GM12892 (cell line): ENCODE measurements around the gene A2ML1.

ENCODE experiments used
- DNase-seq: peaks from one replicate; pipeline ENCODE4 v3.0.0; 2011; ENCODE audit not compliant: insufficient read length
- FAIRE-seq: peaks from 2 replicates; lab custom pipeline; 2011; peaks lifted over from hg19 to GRCh38; lab: Jason Lieb, UNC
- POLR2A ChIP-seq: IDR thresholded peaks from 2 replicates; pipeline ENCODE4 v1.6.1; 2011; ENCODE audit warnings: low read depth, low read length, control low read depth
- POLR2AphosphoS5 ChIP-seq: IDR thresholded peaks from 2 replicates; pipeline ENCODE4 v1.6.1; 2011; ENCODE audit warnings: low read depth, low read length, control low read depth
- TAF1 ChIP-seq: IDR thresholded peaks from 2 replicates; pipeline ENCODE4 v1.6.1; 2011; ENCODE audit warnings: low read depth, mild to moderate bottlenecking, control low read depth, low read length, borderline replicate concordance

The A2ML1 gene

GRCh38 chr12:8903646-8904045 lies 81.2 kb downstream of the A2ML1 start:
- TF ChIP-seq POLR2AphosphoS5 (no peak), POLR2A (no peak), TAF1 (no peak)
- FAIRE-seq (no peak), DNase-seq (no peak)

- DNase-seq (no peak), FAIRE-seq (no peak)
- TF ChIP-seq POLR2AphosphoS5 (no peak), POLR2A (no peak), TAF1 (no peak)
Observed at GRCh38 chr12:8904665-8905064, 82.2 kb downstream of the A2ML1 start.

- TF ChIP-seq POLR2AphosphoS5 (no peak), TAF1 (no peak), POLR2A (no peak)
- FAIRE-seq (no peak), DNase-seq (no peak)
Observed at GRCh38 chr12:8905546-8905945, 83.1 kb downstream of the A2ML1 start.

- DNase-seq (no peak), FAIRE-seq (no peak)
- TF ChIP-seq POLR2A: no peak
Observed at GRCh38 chr12:8906266-8907180, 84.1 kb downstream of the A2ML1 start.

- FAIRE-seq: no peak
- TF ChIP-seq POLR2AphosphoS5: no peak
- TF ChIP-seq TAF1: no peak
- TF ChIP-seq POLR2A: no peak
Observed at GRCh38 chr12:8907513-8907912, 85.1 kb downstream of the A2ML1 start.

GRCh38 chr12:8909752-8910151 lies 87.3 kb downstream of the A2ML1 start:
- TF ChIP-seq POLR2A (no peak), TAF1 (no peak), POLR2AphosphoS5 (no peak)
- no peak for FAIRE-seq
- no peak for DNase-seq

More at GRCh38 chr12:8907513-8907912, 85.1 kb downstream of the A2ML1 start:
- no peak for DNase-seq

- no peak for TF ChIP-seq TAF1
- TF ChIP-seq POLR2AphosphoS5: no peak
- no peak for TF ChIP-seq POLR2A
- FAIRE-seq (peak; percentile 40), DNase-seq (no peak)
Observed at GRCh38 chr12:8911606-8912268, 89.3 kb downstream of the A2ML1 start.

- no peak for DNase-seq
- no peak for TF ChIP-seq TAF1
- TF ChIP-seq POLR2A: no peak
- no peak for TF ChIP-seq POLR2AphosphoS5
- no peak for FAIRE-seq
Observed at GRCh38 chr12:8912914-8913313, 90.5 kb downstream of the A2ML1 start.

- TF ChIP-seq TAF1 (no peak), POLR2AphosphoS5 (no peak), POLR2A (no peak)
- DNase-seq: no peak
- FAIRE-seq: no peak
Observed at GRCh38 chr12:8913702-8914032, 91.2 kb downstream of the A2ML1 start.

- DNase-seq: peak; percentile 63
- FAIRE-seq: peak; percentile 95
Observed at GRCh38 chr12:8914033-8914715, 91.8 kb downstream of the A2ML1 start, which contains the start of gene PHC1. Gene PHC1, plus strand, starts transcription at chr12:8914509. Its CDS starts 3,169 bp downstream, at chr12:8917678.

- peak; percentile 38 for FAIRE-seq
Observed at GRCh38 chr12:8914716-8915526, 92.5 kb downstream of the A2ML1 start.

GRCh38 chr12:8916154-8916553 lies 93.7 kb downstream of the A2ML1 start:
- TF ChIP-seq POLR2A (no peak), TAF1 (no peak), POLR2AphosphoS5 (no peak)
- FAIRE-seq (no peak), DNase-seq (no peak)

More at GRCh38 chr12:8914716-8915526, 92.5 kb downstream of the A2ML1 start:
- TF ChIP-seq POLR2AphosphoS5: no peak
- TF ChIP-seq TAF1: no peak
- no peak for TF ChIP-seq POLR2A
- DNase-seq: peak; percentile 65

GRCh38 chr12:8917031-8917430 lies 94.6 kb downstream of the A2ML1 start:
- TF ChIP-seq TAF1: no peak
- no peak for TF ChIP-seq POLR2AphosphoS5
- no peak for TF ChIP-seq POLR2A
- DNase-seq (no peak), FAIRE-seq (no peak)
